Measurements from ENCODE around the gene CCDC85C.

DNA sequence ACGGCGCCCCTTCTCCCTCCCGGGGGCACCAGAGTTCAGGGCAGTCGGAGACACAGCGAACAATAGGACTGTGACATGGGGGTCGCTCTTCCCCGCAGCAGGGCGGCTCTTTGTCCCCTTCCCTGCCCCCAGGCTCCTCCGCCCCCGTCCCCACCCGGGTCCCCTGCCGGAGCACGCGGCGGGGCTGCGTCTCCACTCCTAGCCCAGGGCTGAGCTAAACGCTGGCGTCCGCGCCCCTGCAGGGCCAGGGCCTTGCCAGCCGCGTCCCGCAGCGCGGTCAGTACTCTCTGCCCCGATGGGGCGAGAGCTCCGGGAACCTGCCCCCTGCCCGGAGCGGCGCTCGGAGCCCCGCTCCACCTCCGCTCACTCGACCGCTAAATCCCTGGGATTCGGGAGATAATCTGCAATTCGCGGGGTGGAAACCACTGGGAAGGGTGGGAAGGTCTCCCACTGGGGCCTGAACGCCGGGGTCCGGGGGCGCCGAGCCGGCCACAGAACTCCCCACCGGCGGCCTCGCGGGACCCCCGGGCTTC lies 825 bp upstream of the CCDC85C start:
- TF ChIP-seq, protein P1, sequence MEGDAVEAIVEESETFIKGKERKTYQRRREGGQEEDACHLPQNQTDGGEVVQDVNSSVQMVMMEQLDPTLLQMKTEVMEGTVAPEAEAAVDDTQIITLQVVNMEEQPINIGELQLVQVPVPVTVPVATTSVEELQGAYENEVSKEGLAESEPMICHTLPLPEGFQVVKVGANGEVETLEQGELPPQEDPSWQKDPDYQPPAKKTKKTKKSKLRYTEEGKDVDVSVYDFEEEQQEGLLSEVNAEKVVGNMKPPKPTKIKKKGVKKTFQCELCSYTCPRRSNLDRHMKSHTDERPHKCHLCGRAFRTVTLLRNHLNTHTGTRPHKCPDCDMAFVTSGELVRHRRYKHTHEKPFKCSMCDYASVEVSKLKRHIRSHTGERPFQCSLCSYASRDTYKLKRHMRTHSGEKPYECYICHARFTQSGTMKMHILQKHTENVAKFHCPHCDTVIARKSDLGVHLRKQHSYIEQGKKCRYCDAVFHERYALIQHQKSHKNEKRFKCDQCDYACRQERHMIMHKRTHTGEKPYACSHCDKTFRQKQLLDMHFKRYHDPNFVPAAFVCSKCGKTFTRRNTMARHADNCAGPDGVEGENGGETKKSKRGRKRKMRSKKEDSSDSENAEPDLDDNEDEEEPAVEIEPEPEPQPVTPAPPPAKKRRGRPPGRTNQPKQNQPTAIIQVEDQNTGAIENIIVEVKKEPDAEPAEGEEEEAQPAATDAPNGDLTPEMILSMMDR (IDR thresholded peaks at IDR 0.05 in 8 of 11, conservative IDR thresholded peaks at IDR 0.05 in 3 of 11): no peak
- TF ChIP-seq POLR2A (IDR thresholded peaks at IDR 0.05) (no peak), POLR2AphosphoS5 (IDR thresholded peaks at IDR 0.05) (peak in 1 of 3 donors; percentile 3)

Data from spleen (tissue), 7 donors.